MM.1S (cell line): ENCODE measurements around the gene SLC25A41.
"Not testable (repeated sequence)": the region's sequence is repeated elsewhere in the genome, so short reads cannot be mapped to it uniquely, and the experiment has no call there.

ENCODE experiments used
- DNase-seq: peaks from one replicate; pipeline ENCODE4 v3.0.0-alpha.2; 2015
- H2AFZ ChIP-seq: fragments of 300-600 bp; sonication (generic); 2 replicates; pipeline ENCODE4 v1.6.0; 2016; ENCODE audit warnings: antibody characterized with exemption, low read length
- H3F3A ChIP-seq: fragments of 300-600 bp; sonication (generic); 2 replicates; pipeline ENCODE4 v1.6.1; 2016; ENCODE audit warnings: mild to moderate bottlenecking, antibody characterized with exemption, low read length, moderate library complexity, mixed read lengths; ENCODE audit not compliant: insufficient read depth
- H3K27ac ChIP-seq: fragments of 300-600 bp; sonication (generic); 2 replicates; pipeline ENCODE4 v1.5.1; 2016; ENCODE audit warnings: mild to moderate bottlenecking, low read length
- H3K27me3 ChIP-seq: fragments of 300-600 bp; sonication (generic); replicated peaks from 2 replicates; pipeline ENCODE4 v1.6.0; 2016; ENCODE audit warnings: low read length; ENCODE audit not compliant: insufficient read depth
- H3K36me3 ChIP-seq: fragments of 300-600 bp; sonication (generic); replicated peaks from 2 replicates; pipeline ENCODE4 v1.6.1; 2016; ENCODE audit warnings: mild to moderate bottlenecking, low read length, mixed read lengths; ENCODE audit not compliant: insufficient read depth
- H3K4me1 ChIP-seq: fragments of 300-600 bp; sonication (generic); 2 replicates; pipeline ENCODE4 v1.6.1; 2016; ENCODE audit warnings: low read length, mixed read lengths
- H3K4me2 ChIP-seq: fragments of 300-600 bp; sonication (generic); 2 replicates; pipeline ENCODE4 v1.6.0; 2016; ENCODE audit warnings: low read depth, low read length
- H3K4me3 ChIP-seq: fragments of 300-600 bp; sonication (generic); 2 replicates; pipeline ENCODE4 v1.5.1; 2016; ENCODE audit warnings: low read length, mixed read lengths
- H3K79me2 ChIP-seq: fragments of 300-600 bp; sonication (generic); 2 replicates; pipeline ENCODE4 v1.6.1; 2016; ENCODE audit warnings: mixed run types, low read length, mixed read lengths
- H3K9ac ChIP-seq: fragments of 300-600 bp; sonication (generic); 2 replicates; pipeline ENCODE4 v1.6.1; 2016; ENCODE audit warnings: low read length, mixed read lengths
- H3K9me2 ChIP-seq: fragments of 300-600 bp; sonication (generic); replicated peaks from 2 replicates; pipeline ENCODE4 v1.6.1; 2016; ENCODE audit warnings: mild to moderate bottlenecking, low read length, mixed read lengths; ENCODE audit not compliant: insufficient read depth
- H3K9me3 ChIP-seq: fragments of 300-600 bp; sonication (generic); replicated peaks from 2 replicates; pipeline ENCODE4 v1.6.1; 2016; ENCODE audit warnings: mild to moderate bottlenecking, low read length, mixed read lengths; ENCODE audit not compliant: insufficient read depth
- H4K20me1 ChIP-seq: fragments of 300-600 bp; sonication (generic); 2 replicates; pipeline ENCODE4 v1.6.1; 2016; ENCODE audit warnings: mild to moderate bottlenecking, low read length, moderate library complexity, mixed read lengths; ENCODE audit not compliant: insufficient read depth
- CTCF ChIP-seq: fragments of 300-600 bp; sonication (generic); IDR thresholded peaks from 2 replicates; pipeline ENCODE4 v1.5.1; 2016; ENCODE audit warnings: antibody characterized with exemption, low read length, mixed read lengths
- EZH2 ChIP-seq: fragments of 300-600 bp; sonication (generic); optimal IDR thresholded peaks from 2 replicates; pipeline ENCODE3; 2017; ENCODE audit warnings: low read depth, mild to moderate bottlenecking, antibody characterized with exemption, low read length, mixed read lengths
- EZH2phosphoT487 ChIP-seq: fragments of 300-600 bp; sonication (generic); IDR thresholded peaks from 2 replicates; pipeline ENCODE4 v1.6.1; 2018; ENCODE audit warnings: antibody characterized with exemption, low read length

Gene SLC25A41

GRCh38 chr19:6406401-6406800 is 27.2 kb downstream of the SLC25A41 start:
- Histone ChIP-seq H3F3A (no peaks in the 10 kb centered on the region), H4K20me1 (no peaks in the 10 kb centered on the region), H3K4me3 (no peak overlapping the region), H3K36me3 (no peaks in the 10 kb centered on the region), H3K9ac (no peak overlapping the region), H3K4me1 (no peaks in the 10 kb centered on the region), H3K27ac (no peak overlapping the region), H3K9me2 (no peaks in the 10 kb centered on the region), H3K4me2 (no peak overlapping the region), H3K79me2 (no peaks in the 10 kb centered on the region), H3K9me3 (no peaks in the 10 kb centered on the region), H2AFZ (no peak overlapping the region), H3K27me3 (peaks cover 3% of the 10 kb centered on the region; the same call in 1 of the 2 replicates)
- no peak for DNase-seq
- TF ChIP-seq EZH2 (no peak), EZH2phosphoT487 (no peak), CTCF (no peak)

GRCh38 chr19:6402837-6403608 is 30.5 kb downstream of the SLC25A41 start:
- H3F3A ChIP-seq = no peaks in the 10 kb centered on the region
- no peak overlapping the region for H3K4me3 ChIP-seq
- no peaks in the 10 kb centered on the region for H3K4me1 ChIP-seq
- no peaks in the 10 kb centered on the region for H4K20me1 ChIP-seq
- H3K9me2 ChIP-seq = no peaks in the 10 kb centered on the region
- peaks cover 3% of the 10 kb centered on the region; the same call in 1 of the 2 replicates for H3K27me3 ChIP-seq
- no peaks in the 10 kb centered on the region for H3K36me3 ChIP-seq
- no peaks in the 10 kb centered on the region for H3K9me3 ChIP-seq
- H3K27ac ChIP-seq = no peak overlapping the region
- no peak for DNase-seq
- H3K9ac ChIP-seq = no peak overlapping the region
- H3K4me2 ChIP-seq = no peak overlapping the region
- no peak overlapping the region for H2AFZ ChIP-seq
- no peaks in the 10 kb centered on the region for H3K79me2 ChIP-seq
- no peak for TF ChIP-seq CTCF
- no peak for TF ChIP-seq EZH2
- TF ChIP-seq EZH2phosphoT487 = no peak

GRCh38 chr19:6402058-6402457 is 31.5 kb downstream of the SLC25A41 start:
- no peaks in the 10 kb centered on the region for H3K9me3 ChIP-seq
- no peak overlapping the region for H2AFZ ChIP-seq
- peaks cover 3% of the 10 kb centered on the region; the same call in 1 of the 2 replicates for H3K27me3 ChIP-seq
- TF ChIP-seq EZH2 = no peak
- no peak for TF ChIP-seq EZH2phosphoT487
- no peak for TF ChIP-seq CTCF
- H3F3A ChIP-seq = no peaks in the 10 kb centered on the region
- H3K9ac ChIP-seq = no peak overlapping the region
- no peaks in the 10 kb centered on the region for H3K9me2 ChIP-seq
- H3K4me1 ChIP-seq = no peaks in the 10 kb centered on the region
- no peak for DNase-seq
- H4K20me1 ChIP-seq = no peaks in the 10 kb centered on the region
- H3K27ac ChIP-seq = no peak overlapping the region
- no peaks in the 10 kb centered on the region for H3K79me2 ChIP-seq
- no peak overlapping the region for H3K4me3 ChIP-seq
- H3K4me2 ChIP-seq = no peak overlapping the region
- no peaks in the 10 kb centered on the region for H3K36me3 ChIP-seq

- not testable (repeated sequence) for H3K4me2 ChIP-seq, H3K9me2 ChIP-seq, H4K20me1 ChIP-seq, H3K4me1 ChIP-seq, H3K27me3 ChIP-seq, H3K27ac ChIP-seq, H3K79me2 ChIP-seq, H3K9me3 ChIP-seq, H3K9ac ChIP-seq, DNase-seq, H3K4me3 ChIP-seq, H2AFZ ChIP-seq, H3K36me3 ChIP-seq, H3F3A ChIP-seq
These were observed 33.3 kb downstream of the SLC25A41 start for GRCh38 chr19:6400062-6400944.
